Right renal pelvis (tissue), 4 donors: ENCODE measurements around the gene RTKN2. TPM values are rescaled to one million over a fixed set of nuclear protein-coding genes. Genes with fewer than 3 reads are reported as not detected.
A peak's percentile ranks its signal among the peaks of the same experiment; 100 is the strongest.
"Not testable (repeated sequence)": the region's sequence is repeated elsewhere in the genome, so short reads cannot be mapped to it uniquely, and the experiment has no call there.

ENCODE experiments used
- DNase-seq, 4 donors: peaks; one replicate each; pipeline ENCODE4 v3.0.0-alpha.2; 2013; ENCODE audit warnings: low read depth in 4 of 4, low spot score in 3 of 4, missing footprints in 1 of 4
- polyA plus RNA-seq, 4 donors: library from polyadenylated mRNA; unstranded; fragments of 120-200 nt; gene quantifications; one replicate each; pipeline ENCODE4 v1.2.1, GENCODE V29; 2013; ENCODE audit not compliant: insufficient read length in 4 of 4

Gene RTKN2
- polyA plus RNA-seq, 4 donors: 10.0 to 13.7 (median 12.5) TPM

DNA sequence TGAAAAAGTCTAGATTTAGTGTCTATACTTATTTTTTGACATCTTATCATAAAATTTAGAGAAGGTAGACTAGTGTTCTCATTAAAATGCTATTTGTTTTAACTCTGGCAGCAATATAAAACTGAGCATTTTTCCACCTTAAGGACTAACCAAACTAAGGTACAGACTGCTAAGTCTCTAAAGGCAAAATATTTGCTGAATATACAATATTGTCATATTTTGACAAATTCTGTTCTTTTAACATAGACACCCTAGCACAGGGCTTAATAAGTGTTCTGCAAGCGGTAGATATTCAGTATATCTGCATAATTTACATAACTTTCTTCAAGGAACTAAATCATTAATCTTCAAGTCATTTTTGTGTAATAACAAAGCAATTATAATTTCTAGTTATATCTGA lies 8.6 kb downstream of the RTKN2 start:
- no peak for DNase-seq

DNA sequence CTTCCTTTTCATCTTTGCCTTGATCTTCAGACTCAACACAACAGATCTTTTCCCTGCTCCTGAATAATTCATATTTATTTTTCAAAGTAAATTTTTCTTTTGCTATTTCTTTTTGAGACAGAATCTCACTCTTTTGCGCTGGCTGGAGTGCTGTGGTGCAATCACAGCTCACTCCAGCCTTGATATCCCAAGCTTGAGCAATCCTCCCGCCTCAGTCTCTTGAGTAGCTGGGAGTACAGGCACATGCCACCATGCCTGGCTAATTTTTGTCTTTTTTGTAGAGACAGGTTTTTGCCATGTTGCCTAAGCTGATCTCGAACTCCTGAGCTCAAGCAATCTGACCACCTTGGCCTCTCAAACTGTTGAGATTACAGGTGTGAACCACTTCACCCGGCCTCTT lies 9.2 kb downstream of the RTKN2 start:
- no peak for DNase-seq

- DNase-seq: no peak
These were observed 9.7 kb downstream of the RTKN2 start for GRCh38 chr10:62258926-62259325.

GRCh38 chr10:62253704-62254103 lies 14.9 kb downstream of the RTKN2 start:
- no peak for DNase-seq

- DNase-seq: no peak
These were observed 16.6 kb downstream of the RTKN2 start for GRCh38 chr10:62252051-62252450.

GRCh38 chr10:62250594-62251198 lies 17.9 kb downstream of the RTKN2 start:
- no peak for DNase-seq

DNA sequence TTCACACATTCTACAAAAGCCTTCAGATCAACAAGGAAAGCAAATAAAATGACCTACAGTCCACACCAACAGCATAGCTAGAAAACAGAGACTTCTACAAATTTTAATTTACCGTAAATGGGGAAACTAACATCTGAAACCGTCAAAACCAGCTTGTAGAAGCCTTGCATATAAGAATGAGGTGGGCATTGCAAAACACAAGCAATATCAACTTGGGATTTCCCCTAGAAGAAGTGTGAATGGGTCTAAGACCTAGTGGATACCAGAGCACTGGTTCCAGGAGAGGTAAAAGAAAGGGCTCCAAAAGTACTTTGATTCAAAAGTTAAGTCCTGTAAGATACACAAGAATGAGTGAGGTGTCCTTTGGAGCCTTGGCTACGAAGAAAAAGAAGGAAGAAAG lies 18.7 kb downstream of the RTKN2 start:
- DNase-seq: no peak

DNA sequence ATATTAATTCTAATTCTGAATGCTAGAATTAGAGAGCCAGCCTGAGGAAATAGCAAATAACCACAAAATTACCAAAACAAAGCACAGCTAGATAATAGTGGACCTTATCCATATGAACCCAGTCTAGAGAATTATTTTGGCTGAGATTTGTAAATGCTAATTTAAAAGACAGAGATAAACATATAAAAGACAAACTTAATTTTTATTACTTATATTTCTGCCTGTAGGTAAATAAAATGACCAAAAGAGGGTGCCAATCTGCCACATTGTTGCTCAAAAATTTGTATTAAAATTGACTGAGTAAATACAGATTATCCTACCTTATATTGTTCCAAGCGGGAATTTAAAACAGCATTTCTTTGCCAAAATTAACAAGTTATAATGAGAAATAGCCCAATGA lies 20.2 kb downstream of the RTKN2 start:
- DNase-seq: no peak

DNA sequence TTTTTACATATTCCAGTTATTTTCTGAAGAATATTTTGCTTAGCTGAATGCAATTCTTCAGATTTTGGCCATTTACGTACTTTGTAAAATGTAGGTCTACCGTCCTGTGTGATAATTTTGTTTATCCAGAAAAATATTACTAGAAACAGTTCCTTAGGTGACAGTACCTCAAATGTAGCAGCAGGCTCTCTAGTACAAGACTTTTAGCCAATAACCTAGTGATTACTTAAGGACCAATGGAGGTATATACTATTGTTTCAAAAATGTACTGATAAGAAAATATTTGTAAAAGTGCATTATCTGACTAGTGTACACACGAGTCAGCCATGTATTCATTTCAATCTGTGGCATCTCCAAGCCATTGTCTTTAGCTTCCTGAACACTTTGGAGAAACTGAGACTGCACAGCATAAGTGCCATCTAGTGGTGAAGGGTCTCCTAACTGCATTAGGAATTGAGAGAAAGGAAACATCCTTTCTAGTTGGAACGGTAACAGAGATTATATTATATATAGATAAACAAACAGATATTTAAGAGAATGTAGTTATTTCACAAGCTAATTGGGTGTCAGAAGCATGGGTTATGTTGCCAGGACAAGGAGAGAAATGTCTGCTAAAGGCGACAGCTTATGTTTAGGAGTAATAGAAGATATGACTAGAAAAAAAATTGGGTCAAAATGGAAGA lies 23.7 kb downstream of the RTKN2 start:
- peak in 3 of 4 donors; percentile 65 to 70 (median 67) for DNase-seq

DNA sequence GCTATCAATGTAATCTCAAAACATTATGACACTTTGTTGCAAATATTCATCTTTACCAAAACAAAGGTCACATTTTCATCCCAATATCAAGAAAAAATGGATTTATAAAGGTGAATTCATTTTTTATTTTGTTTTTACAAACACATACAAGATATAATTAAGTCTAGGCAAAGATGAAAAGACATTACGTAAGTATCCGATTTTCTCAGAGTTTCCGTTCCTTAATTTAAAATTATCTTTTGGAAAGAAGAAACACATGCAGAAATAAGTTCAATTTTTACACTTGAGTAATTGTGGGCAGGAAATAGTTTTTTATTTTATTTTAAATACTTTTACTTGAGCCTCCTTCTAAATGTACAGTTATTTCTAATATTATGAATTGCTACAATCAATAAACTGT lies 24.6 kb downstream of the RTKN2 start:
- no peak for DNase-seq

- DNase-seq: no peak
These were observed 25.0 kb downstream of the RTKN2 start for GRCh38 chr10:62243647-62243997.

DNA sequence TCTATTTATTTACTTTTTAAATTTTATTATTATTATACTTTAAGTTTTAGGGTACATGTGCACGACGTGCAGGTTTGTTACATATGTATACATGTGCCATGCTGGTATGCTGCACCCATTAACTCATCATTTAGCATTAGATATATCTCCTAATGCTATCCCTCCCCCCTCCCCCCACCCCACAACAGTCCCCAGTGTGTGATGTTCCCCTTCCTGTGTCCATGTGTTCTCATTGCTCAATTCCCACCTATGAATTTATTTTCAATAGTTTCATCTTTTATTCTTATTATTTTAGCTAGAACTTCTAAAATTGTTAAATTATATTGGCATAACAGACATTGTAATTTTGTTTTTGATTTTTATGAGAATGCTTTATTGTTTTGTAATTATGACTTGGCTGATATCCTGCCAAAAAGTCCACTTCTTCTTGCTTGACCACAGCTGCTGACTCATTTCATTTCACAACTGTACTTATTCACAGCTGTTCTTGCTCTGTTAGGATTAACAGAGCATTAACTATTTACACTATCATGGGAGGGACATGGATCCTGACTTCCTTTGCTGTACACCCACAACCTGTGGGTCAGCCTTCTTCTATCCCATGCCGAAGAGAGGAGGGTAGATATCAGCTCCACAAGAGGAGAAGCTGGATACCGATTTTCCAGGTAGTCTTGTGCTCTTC lies 25.5 kb downstream of the RTKN2 start:
- not testable (repeated sequence) for DNase-seq

GRCh38 chr10:62241521-62241920 lies 27.1 kb downstream of the RTKN2 start:
- not testable (repeated sequence) for DNase-seq

DNA sequence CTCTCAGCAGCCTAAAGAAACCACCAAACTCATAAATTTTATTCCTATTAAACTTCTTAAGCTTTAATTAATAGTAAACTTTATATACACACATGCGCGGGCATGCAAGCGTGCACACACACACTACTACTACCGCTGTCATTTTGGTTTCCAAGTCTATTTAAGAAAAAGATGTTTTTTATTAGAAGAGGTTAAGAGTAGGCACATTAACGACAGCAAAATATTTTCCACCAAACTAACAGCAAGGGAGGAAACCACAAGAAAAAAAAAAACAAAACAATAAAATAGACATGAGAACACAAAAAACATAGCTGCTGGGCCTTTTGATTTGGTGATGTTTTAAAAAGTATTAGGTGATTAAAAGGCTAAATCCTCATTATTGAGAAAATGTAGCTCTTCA lies 28.6 kb downstream of the RTKN2 start:
- DNase-seq: no peak

- DNase-seq: no peak
These were observed 29.8 kb downstream of the RTKN2 start for GRCh38 chr10:62238880-62239279.

DNA sequence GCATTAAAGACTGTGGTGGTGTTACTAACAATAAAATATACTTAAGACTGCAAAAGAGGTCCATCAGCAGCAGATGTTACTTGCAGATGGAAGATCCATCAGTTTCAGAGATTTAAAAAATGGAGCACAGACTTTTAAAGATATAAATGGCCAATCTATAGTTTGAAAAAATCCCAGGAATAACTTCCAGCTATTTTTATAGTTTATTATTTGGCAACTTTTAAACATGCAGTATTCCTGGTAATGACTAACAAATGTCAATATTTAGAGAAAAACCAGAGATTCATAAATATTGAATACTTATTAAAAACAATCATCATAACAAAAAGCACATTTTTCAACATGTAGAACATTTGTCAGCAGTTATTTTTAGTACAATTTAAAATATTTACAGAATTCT lies 30.7 kb downstream of the RTKN2 start:
- no peak for DNase-seq

DNA sequence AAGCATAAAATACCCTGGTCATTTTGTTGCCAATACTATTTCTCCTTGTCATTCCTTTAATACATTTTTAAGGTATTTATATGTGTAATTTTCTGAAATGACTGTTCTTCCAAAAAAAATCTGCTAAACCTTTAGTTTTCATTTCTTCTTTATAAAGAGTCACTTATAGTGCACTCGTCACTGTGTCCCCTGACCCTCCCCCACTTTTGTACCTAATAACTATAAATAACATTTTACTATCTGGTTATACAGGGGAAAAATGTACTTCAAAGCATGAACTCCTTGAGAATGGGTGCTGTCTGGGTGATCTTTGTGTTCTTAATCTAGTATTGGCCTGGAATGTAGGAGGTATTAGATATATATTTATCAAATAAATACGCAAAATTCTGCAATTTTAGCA lies 31.1 kb downstream of the RTKN2 start:
- no peak for DNase-seq

DNA sequence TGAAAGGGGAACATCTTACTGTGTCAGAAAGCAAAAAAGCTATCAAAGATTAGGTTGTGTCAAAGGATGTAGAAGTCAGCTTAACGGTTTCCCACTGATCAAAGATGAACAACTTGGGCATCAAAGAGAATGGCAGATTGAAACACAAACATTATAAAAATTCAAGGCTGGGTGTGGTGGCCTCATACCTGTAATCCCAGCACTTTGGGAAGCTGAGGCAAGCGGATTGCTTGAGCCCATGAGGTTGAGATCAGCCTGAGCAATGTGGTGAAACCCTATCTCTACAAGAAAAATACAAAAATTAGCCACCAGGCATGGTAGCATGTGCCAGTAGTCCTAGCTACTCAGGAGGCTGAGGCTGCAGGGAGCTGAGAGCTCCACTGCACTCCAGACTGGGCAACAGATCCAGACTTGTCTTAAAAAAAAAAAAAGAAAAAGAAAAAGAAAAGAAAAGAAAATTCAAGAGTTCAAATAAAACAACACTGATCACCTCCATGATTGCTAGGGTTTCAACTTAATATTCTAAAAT lies 34.5 kb downstream of the RTKN2 start:
- no peak for DNase-seq

GRCh38 chr10:62233356-62234076 lies 35.1 kb downstream of the RTKN2 start:
- DNase-seq: no peak

GRCh38 chr10:62231805-62232204 lies 36.8 kb downstream of the RTKN2 start:
- DNase-seq: no peak

- DNase-seq: no peak
These were observed 37.3 kb downstream of the RTKN2 start for GRCh38 chr10:62231371-62231770.
